SK-N-DZ (cell line): ENCODE results near the gene WNK2.

Experiments
- DNase-seq: peaks from one replicate; pipeline ENCODE4 v3.0.0-alpha.2; 2015; ENCODE audit warnings: low spot score

The WNK2 gene

GRCh38 chr9:93265301-93265971 lies 81.5 kb downstream of the WNK2 start:
- DNase-seq, result no peak

GRCh38 chr9:93265972-93266371 lies 82.0 kb downstream of the WNK2 start:
- DNase-seq, result no peak

GRCh38 chr9:93266521-93267001 lies 82.6 kb downstream of the WNK2 start:
- DNase-seq, result no peak

- no peak for DNase-seq
These were observed 83.2 kb downstream of the WNK2 start for GRCh38 chr9:93267091-93267541.

- no peak for DNase-seq
These were observed 84.0 kb downstream of the WNK2 start for GRCh38 chr9:93267681-93268505.

- no peak for DNase-seq
These were observed 84.8 kb downstream of the WNK2 start for GRCh38 chr9:93268551-93269314.

GRCh38 chr9:93270976-93271375 lies 87.0 kb downstream of the WNK2 start:
- DNase-seq, result no peak

- no peak for DNase-seq
These were observed 93.0 kb downstream of the WNK2 start for GRCh38 chr9:93276973-93277372.

GRCh38 chr9:93278144-93278543 lies 94.2 kb downstream of the WNK2 start:
- no peak for DNase-seq

GRCh38 chr9:93280661-93281259 lies 96.8 kb downstream of the WNK2 start:
- no peak for DNase-seq

GRCh38 chr9:93286252-93287188 lies 102.6 kb downstream of the WNK2 start:
- DNase-seq, result peak; percentile 7

GRCh38 chr9:93287189-93287552 lies 103.2 kb downstream of the WNK2 start:
- no peak for DNase-seq

GRCh38 chr9:93287593-93287992 lies 103.7 kb downstream of the WNK2 start:
- no peak for DNase-seq

GRCh38 chr9:93288341-93288740 lies 104.4 kb downstream of the WNK2 start:
- DNase-seq, result no peak

GRCh38 chr9:93288891-93289883 lies 105.2 kb downstream of the WNK2 start:
- DNase-seq, result no peak

GRCh38 chr9:93290495-93291434 lies 106.8 kb downstream of the WNK2 start:
- no peak for DNase-seq

- no peak for DNase-seq
These were observed 107.8 kb downstream of the WNK2 start for GRCh38 chr9:93291536-93292287.

- no peak for DNase-seq
These were observed 108.3 kb downstream of the WNK2 start for GRCh38 chr9:93292288-93292615.
